ENCODE measurements around the gene C11orf58. TPM values are rescaled to one million over a fixed set of nuclear protein-coding genes. Genes with fewer than 3 reads are reported as not detected.

Gene C11orf58
- total RNA-seq, 2 donors from 2014 or later: 162 to 183 TPM

DNA sequence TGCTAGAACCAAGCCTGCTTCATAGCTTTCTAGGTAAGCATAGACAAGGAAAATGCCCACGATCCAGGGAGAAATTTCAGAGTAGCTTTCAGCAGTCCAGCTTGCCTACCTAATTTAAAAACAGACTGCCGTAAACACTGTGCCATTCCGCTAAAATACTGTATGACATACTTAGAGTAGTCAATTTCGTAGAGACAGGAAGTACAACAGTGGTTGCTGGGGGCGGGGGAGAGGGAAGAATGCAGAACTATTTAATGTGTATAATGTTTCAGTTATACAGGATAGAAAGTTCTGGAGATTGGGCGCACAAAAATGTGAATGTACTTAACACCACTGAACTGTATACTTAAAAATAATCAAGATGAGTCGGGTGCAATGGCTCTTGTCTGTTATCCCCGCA, 56.7 kb downstream of the C11orf58 start:
- H3K4me3 Mint-ChIP-seq: no peak overlapping the region
- peaks cover 9% of the 10 kb centered on the region for H3K36me3 Mint-ChIP-seq (ENCODE audit: low read depth)
- Histone ChIP-seq H3K36me3 (ENCODE audit: control insufficient read depth, insufficient read depth, low read length) (peaks cover 16% of the 10 kb centered on the region), H3K4me1 (ENCODE audit: control insufficient read depth, insufficient read depth, low read length) (peaks cover 15% of the 10 kb centered on the region), H3K9me3 (ENCODE audit: control insufficient read depth, low read length) (no peaks in the 10 kb centered on the region), H3K27ac (ENCODE audit: low read depth, low read length) (no peak overlapping the region), H3K4me3 (ENCODE audit: low read length) (no peak overlapping the region), H3K9ac (ENCODE audit: extremely low read depth, low read length, poor library complexity, severe bottlenecking) (no peak overlapping the region), H3K27me3 (ENCODE audit: control insufficient read depth, insufficient read depth, low read length, poor library complexity, severe bottlenecking) (no peaks in the 10 kb centered on the region)
- peaks cover 42% of the 10 kb centered on the region for H3K4me1 Mint-ChIP-seq
- no peaks in the 10 kb centered on the region for H3K9me3 Mint-ChIP-seq
- WGBS, 2 experiments (ENCODE audit: insufficient coverage in 1 of 2, insufficient read length in 1 of 2): 86 to 91% methylated on average over 7 to 8 of the region's 8 CpGs
- H3K27me3 Mint-ChIP-seq (ENCODE audit: insufficient read depth): no peaks in the 10 kb centered on the region
- H3K27ac Mint-ChIP-seq: no peak overlapping the region
- no peak for DNase-seq
- TF ChIP-seq, protein P1, sequence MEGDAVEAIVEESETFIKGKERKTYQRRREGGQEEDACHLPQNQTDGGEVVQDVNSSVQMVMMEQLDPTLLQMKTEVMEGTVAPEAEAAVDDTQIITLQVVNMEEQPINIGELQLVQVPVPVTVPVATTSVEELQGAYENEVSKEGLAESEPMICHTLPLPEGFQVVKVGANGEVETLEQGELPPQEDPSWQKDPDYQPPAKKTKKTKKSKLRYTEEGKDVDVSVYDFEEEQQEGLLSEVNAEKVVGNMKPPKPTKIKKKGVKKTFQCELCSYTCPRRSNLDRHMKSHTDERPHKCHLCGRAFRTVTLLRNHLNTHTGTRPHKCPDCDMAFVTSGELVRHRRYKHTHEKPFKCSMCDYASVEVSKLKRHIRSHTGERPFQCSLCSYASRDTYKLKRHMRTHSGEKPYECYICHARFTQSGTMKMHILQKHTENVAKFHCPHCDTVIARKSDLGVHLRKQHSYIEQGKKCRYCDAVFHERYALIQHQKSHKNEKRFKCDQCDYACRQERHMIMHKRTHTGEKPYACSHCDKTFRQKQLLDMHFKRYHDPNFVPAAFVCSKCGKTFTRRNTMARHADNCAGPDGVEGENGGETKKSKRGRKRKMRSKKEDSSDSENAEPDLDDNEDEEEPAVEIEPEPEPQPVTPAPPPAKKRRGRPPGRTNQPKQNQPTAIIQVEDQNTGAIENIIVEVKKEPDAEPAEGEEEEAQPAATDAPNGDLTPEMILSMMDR (conservative IDR thresholded peaks at IDR 0.05): no peak

DNA sequence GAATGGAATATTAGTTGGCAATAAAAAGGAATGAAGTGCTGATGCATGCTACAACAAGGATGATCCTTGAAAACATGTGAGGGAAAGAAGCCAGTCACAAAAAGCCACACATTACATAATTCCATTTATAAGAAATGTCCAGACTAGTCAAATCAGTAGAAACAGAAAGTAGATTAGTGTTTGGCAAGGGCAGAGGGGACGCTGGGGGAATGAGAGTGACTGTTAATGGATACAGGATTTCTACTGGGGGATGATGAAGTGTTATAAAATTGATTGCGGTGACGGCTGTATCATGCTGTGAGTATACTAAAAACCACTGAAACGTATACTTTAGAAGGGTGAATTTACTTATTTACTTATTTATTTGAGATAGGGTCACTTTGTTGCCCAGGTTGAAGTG, 57.9 kb downstream of the C11orf58 start:
- H3K9me3 Mint-ChIP-seq: no peaks in the 10 kb centered on the region
- DNase-seq: no peak
- no peak overlapping the region for H3K27ac ChIP-seq (ENCODE audit: low read depth, low read length)
- H3K27me3 Mint-ChIP-seq (ENCODE audit: insufficient read depth): no peaks in the 10 kb centered on the region
- no peaks in the 10 kb centered on the region for H3K9me3 ChIP-seq (ENCODE audit: control insufficient read depth, low read length)
- no peak overlapping the region for H3K9ac ChIP-seq (ENCODE audit: extremely low read depth, low read length, poor library complexity, severe bottlenecking)
- H3K4me1 ChIP-seq (ENCODE audit: control insufficient read depth, insufficient read depth, low read length): peaks cover 21% of the 10 kb centered on the region
- H3K36me3 Mint-ChIP-seq (ENCODE audit: low read depth): peaks cover 9% of the 10 kb centered on the region
- H3K4me1 Mint-ChIP-seq: peaks cover 52% of the 10 kb centered on the region
- H3K36me3 ChIP-seq (ENCODE audit: control insufficient read depth, insufficient read depth, low read length): peaks cover 10% of the 10 kb centered on the region
- no peak overlapping the region for H3K4me3 Mint-ChIP-seq
- TF ChIP-seq, protein P1 (conservative IDR thresholded peaks at IDR 0.05): no peak
- H3K27ac Mint-ChIP-seq: no peak overlapping the region
- H3K4me3 ChIP-seq (ENCODE audit: low read length): no peak overlapping the region
- H3K27me3 ChIP-seq (ENCODE audit: control insufficient read depth, insufficient read depth, low read length, poor library complexity, severe bottlenecking): no peaks in the 10 kb centered on the region
- 95 to 96% methylated on average over 3 to 4 of the region's 4 CpGs for WGBS, 2 experiments (ENCODE audit: insufficient coverage in 1 of 2, insufficient read length in 1 of 2)

DNA sequence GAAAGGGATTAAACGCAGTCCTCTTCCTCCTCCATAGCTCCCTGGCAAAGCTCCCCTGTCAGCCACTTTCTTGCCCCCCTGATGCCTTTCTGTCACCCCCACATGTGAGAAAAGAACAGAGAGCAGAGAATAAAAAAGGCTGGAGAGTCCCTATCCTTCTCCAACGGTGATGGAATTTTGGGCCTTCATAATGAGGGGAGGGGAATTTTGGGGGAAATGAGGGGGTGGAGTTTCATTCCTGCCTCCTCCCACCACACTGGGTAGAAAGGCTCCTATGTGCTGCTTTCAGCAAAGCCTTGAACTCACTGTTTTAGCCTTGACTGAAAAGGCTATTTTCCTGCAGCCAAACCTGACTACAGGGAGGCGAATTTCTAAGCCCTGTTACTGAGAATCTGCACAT, 59.3 kb downstream of the C11orf58 start:
- WGBS, 2 experiments (ENCODE audit: insufficient coverage in 1 of 2, insufficient read length in 1 of 2): 86% methylated on average over 1 to 3 of the region's 3 CpGs
- H3K27me3 Mint-ChIP-seq (ENCODE audit: insufficient read depth): no peaks in the 10 kb centered on the region
- H3K4me3 Mint-ChIP-seq: no peak overlapping the region
- H3K9me3 Mint-ChIP-seq: no peaks in the 10 kb centered on the region
- DNase-seq: no peak
- H3K4me3 ChIP-seq (ENCODE audit: low read length): no peak overlapping the region
- H3K36me3 Mint-ChIP-seq (ENCODE audit: low read depth): peaks cover 13% of the 10 kb centered on the region
- no peaks in the 10 kb centered on the region for H3K9me3 ChIP-seq (ENCODE audit: control insufficient read depth, low read length)
- H3K27ac Mint-ChIP-seq: no peak overlapping the region
- TF ChIP-seq, protein P1 (conservative IDR thresholded peaks at IDR 0.05): no peak
- H3K27ac ChIP-seq (ENCODE audit: low read depth, low read length): no peak overlapping the region
- no peak overlapping the region for H3K9ac ChIP-seq (ENCODE audit: extremely low read depth, low read length, poor library complexity, severe bottlenecking)
- H3K36me3 ChIP-seq (ENCODE audit: control insufficient read depth, insufficient read depth, low read length): peaks cover 10% of the 10 kb centered on the region
- H3K4me1 ChIP-seq (ENCODE audit: control insufficient read depth, insufficient read depth, low read length): peaks cover 21% of the 10 kb centered on the region
- H3K4me1 Mint-ChIP-seq: peaks cover 52% of the 10 kb centered on the region
- H3K27me3 ChIP-seq (ENCODE audit: control insufficient read depth, insufficient read depth, low read length, poor library complexity, severe bottlenecking): no peaks in the 10 kb centered on the region

All from endodermal cell (in vitro differentiated cells).